Activated CD8-positive, alpha-beta memory T cell treated with anti-CD3 and anti-CD28 coated beads, Interleukin-2, amount 50 U/mL, for 1 hour (primary cell): Measurements from ENCODE around the gene SF3B6.
"Not testable (repeated sequence)": the region's sequence is repeated elsewhere in the genome, so short reads cannot be mapped to it uniquely, and the experiment has no call there.

ENCODE experiments used
- DNase-seq: peaks from one replicate; pipeline ENCODE4 v3.0.0-alpha.2; 2020; ENCODE audit errors: extremely low read depth

Gene SF3B6

DNA sequence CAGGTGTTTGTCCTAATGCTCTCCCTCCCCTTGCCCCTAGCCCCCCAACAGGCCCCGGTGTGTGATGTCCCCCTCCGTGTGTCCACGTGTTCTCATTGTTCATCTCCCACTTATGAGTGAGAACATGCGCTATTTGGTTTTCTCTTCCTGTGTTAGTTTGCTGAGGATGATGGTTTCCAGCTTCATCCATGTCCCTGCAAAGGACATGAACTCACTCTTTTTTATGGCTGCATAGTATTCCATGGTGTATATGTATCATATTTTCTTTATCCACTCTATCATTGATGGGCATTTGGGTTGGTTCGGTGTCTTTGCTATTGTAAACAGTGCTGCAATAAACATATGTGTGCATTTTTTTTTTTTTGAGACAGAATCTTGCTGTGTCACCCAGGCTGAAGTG is 17.1 kb upstream of the SF3B6 start:
- not testable (repeated sequence) for DNase-seq

DNA sequence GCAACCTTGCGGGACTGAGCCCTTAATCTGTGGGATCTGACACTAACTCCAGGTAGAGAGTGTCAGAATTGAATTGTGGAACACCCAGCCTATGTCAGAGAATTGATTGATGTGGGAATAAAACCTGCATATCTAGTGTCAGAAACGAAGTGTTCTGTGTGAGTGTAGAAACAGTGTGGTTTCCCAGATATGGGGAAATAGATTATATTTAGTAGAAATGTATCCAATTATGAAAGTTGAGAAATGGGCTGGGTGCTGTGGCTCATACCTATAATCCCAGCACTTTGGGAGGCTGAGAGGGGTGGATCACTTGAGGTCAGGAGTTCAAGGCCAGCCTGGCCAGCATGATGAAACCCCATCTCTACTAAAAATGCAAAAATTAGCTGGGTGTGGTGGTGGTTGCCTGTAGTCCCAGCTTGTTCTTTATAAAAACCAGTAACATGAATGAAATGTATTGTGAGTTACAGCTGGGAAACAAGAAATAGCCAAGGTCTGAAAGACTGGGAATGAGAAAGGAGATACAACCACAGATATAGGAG is 12.8 kb upstream of the SF3B6 start:
- DNase-seq = no peak

DNA sequence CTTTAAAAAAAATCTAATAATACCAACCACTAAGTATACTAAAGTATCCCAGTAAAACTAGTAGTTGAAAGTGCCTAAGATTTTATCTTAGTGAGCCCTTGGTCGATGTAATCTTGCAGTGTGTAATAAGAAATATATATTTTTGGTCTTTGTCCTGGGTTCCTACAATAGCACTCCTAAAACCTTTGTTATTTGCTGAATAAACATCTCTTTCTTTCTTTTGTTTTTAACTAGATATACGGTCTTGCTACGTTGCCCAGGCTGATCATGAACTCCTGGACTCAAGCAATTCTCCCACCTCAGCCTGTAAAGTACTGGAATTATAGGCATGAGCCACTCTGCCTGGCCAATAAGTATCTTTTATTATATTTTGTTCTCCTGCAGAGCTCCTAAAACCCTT is 10.9 kb upstream of the SF3B6 start:
- DNase-seq = no peak

DNA sequence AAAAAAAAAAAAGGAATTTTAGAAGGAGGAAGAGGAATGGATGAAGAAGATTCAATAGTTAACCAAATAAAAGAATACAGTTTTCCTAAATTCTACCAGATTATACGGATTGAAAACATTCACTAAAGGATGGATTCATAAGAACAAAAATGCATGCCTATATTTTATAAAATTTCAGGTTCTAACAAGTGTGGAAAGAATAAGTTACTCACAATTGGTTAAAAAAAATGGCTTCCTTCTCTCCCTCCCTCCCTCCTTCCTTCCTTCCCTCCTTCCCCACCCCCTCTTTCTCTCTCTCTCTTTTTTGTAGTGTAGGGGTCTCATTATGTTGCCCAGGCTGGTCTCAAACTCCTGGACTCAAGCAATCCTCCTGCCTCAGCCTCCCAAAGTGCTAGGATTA is 10.1 kb upstream of the SF3B6 start:
- no peak for DNase-seq

DNA sequence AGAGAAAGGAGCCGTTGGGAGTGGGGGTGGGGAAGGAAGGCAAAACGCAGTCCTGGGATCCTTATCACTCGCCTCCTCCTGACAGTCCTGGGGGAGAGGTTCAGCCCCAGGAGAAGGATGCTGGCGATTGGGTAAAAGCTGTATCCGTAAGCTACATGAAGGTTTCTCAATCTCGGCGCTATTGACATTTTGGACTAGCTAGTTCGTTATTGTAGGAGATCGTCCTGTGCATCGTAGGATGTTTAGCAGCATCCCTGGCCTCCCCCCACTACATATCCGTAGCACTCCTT is 9.0 kb upstream of the SF3B6 start:
- no peak for DNase-seq

DNA sequence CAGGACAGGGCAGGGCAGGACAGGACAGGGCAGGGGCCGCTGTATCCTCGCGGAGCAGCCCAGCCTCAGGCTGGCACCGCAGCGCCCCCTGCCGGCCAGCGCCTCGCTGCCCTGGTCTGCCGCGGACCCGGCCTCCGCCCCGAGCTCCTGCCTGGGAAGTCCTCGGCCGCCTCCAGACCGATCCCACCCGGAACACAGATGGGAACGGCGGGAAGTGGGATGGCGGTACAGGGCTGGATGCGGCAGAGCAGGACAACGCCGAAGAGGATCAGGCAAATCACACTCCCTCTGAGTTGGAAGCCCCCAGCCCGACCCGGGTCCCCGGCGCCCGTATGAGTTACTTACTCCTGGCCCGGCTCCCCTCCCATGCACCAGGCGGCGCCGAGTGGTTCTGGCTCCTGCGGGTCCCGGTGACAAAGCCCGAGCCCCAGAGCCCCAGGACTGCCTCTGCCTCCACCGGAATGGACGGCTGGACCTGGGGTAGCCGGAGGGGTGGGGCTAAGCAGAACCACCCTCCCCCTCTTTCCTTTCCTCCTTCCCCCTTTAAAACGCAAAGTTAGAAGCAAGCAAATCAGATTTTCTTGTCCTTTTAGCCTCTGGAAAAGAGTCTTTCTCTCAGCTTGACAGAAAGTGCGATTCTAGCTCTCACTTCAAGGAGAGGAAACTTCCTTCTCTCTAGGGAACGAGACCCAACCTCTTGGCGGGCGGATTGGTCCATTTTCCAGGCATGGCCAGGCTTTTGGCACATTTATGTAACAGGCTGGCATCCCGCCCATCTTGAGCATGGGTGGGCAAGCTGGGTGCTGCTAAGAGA is 8.5 kb upstream of the SF3B6 start, which contains the start of gene TP53I3:
Gene TP53I3 (minus strand): TSS at position 449 of the 814 bp plus-strand sequence. CDS start 508 bp downstream, outside the sequence.
- no peak for DNase-seq

DNA sequence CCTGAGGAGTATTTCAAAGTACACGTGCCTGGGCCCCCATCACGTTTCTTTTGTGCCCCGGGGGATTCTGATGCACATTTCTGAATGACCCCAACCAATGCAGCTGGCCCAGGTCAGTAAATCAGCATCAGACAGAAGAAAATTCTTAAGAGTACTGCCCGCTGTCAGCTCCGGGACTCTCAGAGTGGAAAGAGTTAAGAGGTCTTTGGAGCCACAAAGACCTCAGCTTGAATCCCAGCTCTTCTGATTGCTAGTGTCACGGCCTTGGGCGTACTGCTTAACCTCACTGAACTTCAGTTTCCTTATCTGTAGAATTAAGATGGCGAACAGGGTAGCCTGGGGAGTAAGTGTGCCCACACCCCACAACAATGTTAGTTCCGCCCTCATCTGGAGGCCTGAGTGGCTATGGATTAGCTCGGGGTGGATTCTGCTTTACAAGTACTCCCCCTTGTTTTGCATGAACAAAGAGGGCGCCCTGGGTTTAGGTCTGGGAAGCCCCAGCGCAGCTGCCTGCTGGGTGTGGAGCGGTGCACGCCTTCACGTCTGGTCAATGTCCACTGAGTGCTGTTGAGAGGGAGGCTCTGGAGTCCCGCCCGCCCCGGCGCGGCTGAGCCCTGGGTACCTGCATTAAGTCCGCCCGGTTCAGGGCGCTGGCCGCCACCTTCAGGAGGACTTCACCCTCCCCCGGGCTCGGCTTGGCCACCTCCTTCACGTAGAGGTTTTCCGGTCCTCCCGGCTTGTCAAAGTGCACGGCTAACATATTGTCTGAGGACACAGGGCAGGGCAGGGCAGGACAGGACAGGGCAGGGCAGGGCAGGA is 7.7 kb upstream of the SF3B6 start:
- no peak for DNase-seq

DNA sequence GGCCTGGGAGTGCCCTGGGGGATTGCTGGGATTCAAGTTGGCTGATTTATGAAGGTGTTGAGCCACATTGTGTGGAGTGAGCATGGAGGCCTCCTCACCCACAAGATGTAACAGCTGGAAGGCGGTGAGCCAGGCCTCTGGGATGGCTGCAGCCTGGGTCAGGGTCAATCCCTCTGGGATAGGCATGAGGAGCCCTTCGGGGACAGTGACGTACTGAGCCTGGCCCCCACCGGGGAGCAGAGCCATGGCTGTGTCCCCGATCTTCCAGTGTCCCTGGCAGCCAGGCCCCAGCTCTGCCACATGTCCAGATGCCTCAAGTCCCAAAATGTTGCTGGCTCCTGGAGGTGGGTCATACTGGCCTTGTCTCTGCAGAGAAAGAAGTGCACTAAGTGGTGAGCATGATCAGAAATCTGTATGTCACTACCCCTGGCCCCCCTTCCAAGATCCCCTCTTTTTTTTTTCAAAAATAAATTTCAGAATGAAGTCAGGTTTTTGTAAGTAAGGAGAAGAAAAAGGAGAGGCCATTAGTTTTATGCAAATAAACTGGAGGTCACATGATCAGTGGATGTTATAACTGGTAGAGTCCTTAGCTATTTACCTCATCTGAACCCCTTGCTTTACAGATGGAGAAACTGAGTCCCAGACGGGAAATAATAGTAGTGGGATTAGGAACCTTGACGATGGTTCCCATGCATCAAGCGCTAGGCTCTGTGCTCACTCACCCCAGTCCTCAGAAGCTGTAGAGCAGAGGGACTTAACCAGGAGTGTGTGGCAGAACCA is 6.9 kb upstream of the SF3B6 start:
- no peak for DNase-seq

DNA sequence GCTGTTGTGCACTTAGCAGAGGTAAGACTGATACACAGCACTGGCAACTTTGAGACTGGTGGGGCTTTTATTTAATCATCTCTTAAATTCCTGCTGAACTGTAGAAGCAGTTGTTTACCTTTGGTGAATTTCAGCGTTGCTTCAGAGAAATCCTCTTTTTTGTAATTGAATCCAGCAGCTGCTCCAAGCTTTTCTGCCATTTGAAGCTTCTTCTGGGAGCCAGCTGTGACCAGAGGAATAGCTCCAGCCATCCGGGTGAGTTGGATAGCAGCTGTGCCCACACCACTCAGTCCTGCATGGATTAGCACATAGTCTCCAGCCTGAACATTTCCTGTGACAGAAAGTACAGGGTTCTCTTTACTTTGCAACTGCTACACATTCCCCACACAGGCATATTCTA is 4.6 kb upstream of the SF3B6 start:
- DNase-seq = no peak

DNA sequence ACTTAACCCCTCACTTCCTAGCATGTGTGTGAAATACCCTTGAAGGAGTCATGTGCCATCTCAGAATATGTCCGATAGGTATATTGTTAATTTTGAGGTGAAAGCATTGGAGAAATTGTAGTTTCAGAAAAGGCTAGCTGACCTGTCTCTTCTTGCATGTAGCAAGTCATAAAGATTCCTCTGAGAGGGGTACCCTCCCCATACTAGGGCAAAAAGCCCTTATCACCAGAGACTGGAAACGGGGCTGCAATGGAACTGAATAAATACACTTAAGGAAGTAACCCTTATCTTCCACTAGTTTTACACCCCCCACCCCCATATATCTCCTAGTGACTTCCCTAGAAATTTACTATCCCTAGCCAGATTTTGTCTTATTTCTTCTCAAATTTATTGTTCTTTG is 1.8 kb upstream of the SF3B6 start:
- DNase-seq = no peak

DNA sequence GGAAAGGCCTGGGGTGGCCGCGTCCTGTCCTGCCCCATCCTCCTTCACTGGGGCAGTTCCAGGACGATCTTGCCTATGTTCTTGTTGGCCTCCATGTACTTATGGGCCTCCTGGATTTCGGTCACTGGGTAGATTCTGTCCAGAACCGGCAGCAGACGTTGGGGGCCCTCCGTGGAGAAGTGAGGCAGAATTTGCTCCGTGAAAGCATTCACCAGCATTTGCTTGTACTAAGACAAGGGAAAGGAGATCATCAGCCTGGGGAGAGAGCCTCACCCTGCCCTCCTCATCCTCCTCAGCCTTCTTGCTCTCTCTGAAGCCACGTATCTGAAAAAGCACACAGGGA is 1.4 kb upstream of the SF3B6 start:
- DNase-seq = no peak

DNA sequence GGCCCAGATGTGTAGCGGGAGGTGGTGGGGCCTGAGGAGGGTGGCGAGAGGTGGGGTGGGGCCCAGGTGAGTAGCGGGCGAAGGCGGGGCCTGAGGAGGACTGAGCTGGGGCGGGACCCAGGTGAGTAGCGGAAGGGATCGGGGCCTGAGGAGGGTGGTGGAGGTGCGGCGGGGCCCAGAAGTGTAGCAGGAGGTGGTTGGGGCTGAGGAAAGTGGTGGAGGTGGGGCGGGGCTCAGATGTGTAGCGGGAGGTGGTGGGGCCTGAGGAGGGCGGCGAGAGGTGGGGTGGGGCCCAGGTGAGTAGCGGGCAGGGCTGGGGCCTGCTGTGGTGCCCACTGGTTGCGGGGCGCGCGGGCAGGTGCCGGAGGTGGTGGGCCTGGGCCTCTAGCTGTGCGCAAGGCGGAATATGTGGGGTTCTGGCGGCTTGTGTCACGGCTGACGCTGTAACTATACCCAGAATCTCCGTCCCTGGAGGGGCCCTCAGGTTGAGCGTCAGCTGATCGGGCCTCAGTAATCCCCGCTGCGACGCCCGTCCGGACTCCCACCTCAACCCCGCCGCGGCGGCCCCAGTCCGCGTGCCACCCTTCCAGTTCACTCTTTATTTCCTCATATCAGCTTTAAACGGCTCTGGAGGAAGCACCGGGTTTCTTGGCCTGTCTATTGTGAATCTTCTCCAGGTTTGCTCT is 866 bp upstream of the SF3B6 start:
- DNase-seq = no peak

DNA sequence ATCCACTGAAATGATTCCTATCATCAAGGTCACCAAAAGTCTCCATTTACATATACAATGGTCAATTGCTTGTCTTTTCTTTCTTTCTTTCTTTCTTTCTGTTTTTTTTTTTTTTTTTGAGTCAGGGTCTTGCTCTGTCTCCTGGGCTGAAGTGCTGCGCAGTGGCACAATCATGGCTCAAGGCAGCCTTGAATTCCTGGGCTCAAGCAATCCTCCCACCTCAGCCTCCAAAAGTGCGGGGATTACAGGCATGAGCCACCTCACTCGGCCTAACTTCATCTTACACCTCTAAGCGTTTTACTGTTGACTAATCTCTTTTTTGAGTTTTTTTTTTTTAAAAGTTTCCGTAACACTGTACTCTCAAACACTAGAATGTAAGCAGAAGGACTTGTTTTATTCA is 867 bp downstream of the SF3B6 start:
- no peak for DNase-seq

DNA sequence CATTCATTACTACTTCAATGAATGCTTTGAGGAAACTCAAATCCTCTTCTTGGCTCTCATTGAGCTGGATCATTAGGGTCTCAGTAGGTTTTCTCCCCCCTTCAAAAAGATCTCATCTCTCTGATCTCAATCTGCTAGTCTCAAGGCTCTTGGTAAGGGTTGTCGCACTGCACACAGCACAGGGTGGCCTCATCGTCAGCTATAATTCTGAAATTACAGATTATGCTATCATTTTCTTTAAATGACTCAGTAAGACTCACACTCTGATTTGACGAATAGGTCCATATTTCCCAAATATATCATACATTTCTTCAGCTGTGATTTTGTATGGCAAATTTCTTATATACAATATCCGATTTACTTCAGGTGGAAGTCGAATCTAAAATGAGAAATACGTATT is 2.3 kb downstream of the SF3B6 start:
- no peak for DNase-seq

DNA sequence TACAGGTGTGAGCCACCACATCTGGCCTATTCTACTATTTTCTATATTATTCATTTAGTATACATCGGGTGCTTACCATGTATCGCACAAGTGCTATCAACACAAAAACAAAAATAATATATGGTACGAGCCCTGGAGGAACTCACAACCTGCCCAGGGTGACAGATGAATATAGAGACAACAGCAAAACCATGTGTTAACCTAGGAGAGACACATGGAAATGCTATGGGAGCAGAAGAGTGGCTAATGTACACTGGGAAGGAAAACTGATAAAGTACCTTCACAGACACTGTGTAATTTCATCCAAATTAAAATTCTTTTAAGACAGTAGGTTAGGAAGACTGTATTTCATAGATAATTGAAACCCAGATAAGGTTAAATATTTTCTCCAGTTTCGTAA is 3.9 kb downstream of the SF3B6 start:
- DNase-seq = no peak

DNA sequence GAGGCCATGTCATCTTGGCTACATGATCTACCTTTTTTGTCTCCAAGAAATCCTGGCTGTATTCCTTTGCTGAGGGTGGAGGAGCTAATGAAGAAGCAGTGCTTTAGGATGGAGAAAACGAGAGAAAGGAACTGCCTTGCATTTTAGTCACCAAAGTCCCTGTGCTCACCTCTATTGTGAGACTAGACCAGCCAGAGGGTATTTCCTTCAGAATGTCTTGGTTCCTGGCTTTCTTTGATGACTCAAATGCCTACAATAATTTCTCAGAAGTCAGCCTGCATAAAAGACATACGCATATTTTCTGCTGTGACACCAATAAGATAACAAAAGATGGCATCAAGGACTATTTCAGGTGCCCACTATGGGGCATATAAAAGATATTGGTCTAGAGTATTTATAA is 10.8 kb downstream of the SF3B6 start:
- DNase-seq = no peak

DNA sequence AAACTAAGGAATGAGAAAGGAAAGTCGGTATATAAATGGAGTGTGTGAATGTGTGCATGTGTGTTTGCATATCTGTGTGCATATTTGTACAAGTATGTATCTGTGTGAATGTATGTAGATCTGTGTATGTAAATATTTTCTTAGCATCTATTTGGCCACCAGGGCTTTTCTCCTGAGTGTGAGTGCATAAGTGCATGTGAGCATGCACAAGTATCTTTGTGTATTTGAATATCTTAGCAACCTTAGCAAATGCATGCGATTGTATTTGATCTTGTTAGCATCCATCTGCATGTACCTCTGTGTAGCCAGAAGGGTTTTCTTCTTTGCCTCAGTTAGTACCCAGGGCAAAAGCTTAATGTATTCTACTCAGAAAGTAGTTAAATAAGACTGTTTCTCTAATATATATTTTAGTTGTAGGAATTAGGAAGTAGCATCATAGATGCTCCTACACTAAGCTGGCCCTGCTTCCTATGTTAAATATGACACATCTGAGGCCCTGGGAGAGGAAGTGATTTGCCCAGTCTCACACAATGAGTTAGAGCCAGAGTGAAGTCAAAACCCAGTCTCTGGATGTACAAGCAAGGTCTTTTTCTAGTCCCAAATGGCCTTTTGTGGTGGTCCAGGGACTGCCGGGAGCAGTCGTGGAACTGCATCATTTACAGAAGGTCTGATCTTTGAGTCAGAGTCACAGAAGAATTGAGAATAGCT is 17.4 kb downstream of the SF3B6 start:
- DNase-seq = no peak

DNA sequence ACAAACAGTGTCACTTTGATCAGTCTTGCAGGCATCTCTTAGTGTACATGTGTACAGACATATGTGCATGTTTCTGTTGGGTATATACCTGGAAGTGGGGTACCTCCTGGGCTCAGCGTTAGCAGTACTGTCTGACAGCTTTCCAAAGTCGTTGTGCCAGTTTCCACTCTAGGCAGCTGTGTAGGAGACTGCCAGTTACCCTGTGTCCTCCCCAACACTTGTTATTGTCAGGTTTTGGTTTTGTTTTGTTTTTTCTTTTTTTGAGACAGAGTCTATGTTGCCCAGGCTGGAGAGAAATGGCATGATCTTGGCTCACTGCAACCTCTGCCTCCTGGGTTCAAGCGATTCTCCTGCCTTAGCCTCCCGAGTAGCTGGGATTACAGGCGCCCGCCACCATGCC is 20.4 kb downstream of the SF3B6 start:
- no peak for DNase-seq

DNA sequence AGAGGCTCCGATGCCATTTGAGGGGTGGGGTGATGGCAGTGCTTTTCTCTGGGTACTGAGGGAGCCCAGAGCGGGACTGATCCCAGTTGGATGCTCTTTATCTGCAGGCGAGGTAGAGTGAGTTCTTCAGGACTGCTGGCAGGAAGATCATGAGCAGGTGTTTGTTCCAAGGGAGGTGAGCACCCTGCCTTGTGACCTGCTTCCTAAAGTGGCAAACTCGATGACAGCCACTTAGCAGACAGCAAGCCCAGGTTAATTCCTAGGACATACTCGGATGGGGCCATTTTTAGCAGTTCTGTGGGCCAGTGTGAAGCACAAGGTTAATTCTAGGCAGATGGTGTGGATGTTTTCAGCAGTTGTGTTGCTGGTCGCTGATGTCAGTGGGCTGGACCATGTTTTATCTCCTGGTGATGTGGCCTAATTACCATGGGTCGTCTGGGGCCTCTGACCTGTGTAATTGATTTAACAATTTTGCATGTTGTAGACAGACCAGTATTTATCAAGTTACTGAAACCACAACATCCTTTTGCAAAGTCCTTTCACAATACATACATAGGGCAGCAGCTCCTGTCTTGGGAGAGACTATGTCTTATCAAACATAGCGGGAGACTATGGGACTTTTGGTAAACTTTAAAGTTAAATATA is 21.6 kb downstream of the SF3B6 start:
- no peak for DNase-seq

DNA sequence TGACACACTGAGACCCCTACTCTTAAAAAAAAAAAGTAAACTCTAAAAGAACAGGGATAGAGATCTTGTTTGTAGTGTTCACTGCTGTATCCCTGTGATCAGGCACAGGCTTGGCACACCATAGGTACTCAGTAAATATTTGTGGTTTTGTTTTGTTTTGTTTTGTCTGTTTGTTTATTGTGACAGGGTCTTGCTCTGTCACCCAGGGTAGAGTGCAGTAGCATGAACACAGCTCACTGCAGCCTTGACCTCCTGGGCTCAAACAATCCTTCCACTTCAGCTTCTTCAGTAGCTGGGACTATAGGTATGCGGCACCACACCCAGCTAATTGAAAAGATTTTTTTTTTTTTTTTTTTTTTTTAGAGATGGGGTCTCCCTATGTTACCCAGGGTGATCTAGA is 23.2 kb downstream of the SF3B6 start:
- DNase-seq = no peak

DNA sequence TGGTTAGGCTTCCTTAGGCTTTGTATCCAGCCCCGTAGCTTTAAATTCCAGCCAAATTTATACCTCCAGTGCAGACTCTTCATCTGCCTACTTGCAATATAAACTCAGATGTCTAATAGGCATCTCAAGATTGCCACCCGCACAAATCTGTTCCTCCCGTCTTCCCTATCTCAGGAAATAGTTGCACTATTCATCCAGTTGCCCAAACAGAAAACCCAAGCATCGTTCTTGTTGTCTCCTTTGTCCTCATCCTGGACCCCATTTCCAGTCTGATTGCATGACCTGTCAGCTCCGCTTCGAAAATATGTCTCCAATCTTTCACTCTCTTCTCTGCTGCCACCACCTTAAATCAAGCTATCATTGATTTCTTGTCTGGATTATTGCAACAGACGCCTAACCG is 24.3 kb downstream of the SF3B6 start:
- DNase-seq = no peak
